Stromal cell of bone marrow (primary cell): ENCODE data around the gene PRPH2.
"Not testable (repeated sequence)": the region's sequence is repeated elsewhere in the genome, so short reads cannot be mapped to it uniquely, and the experiment has no call there.

Experiments used
- DNase-seq: peaks from one replicate; pipeline ENCODE4 v3.0.0-alpha.2; 2012; ENCODE audit warnings: low read depth

The PRPH2 gene

GRCh38 chr6:42742116-42742894 lies 19.9 kb upstream of the PRPH2 start:
- no peak for DNase-seq

DNA sequence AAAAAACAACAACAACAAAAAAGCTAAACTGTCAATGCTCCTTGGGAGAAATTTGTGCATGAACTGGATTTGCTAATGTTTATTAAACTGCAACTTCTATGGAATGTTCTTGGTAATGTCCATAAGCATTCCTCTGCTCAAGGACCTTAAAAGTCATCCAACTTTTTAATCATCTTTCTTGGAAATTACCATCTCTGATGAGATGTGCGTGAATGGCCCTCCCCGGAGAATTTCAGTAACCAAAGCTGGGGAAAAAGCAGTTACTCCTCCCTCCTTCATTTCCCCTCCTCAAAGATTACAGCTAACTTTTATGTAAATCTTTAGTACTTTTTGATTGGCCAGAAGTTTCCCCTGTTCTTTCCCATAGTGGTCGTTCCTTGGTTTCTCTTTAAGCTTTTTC lies 18.3 kb upstream of the PRPH2 start:
- DNase-seq = peak; percentile 57

GRCh38 chr6:42735976-42736375 lies 13.6 kb upstream of the PRPH2 start:
- DNase-seq = no peak

DNA sequence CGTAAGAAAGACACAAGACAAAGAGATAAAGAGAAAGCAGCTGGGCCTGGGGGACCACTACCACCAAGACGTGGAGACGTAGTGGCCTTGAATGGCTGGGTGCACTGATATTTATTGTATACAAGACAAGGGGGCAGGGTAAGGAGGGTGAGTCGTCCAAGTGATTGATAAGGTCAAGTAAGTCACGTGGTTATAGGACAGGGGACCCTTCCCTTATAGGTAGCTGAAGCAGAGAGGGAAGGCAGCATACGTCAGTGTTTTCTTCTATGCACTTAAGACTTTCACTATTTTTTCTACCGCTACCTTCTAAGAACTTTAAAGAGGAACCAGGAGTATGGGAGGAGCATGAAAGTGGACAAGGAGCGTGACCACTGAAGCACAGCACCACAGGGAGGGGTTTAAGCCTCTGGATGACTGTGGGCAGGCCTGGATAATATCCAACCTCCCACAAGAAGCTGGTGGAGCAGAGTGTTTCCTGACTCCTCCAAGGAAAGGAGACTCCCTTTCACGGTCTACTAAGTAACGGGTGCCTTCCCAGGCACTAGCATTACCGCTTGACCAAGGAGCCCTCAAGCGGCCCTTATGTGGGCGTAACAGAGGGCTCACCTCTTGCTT lies 11.6 kb upstream of the PRPH2 start:
- DNase-seq = not testable (repeated sequence)

GRCh38 chr6:42729731-42730130 lies 7.3 kb upstream of the PRPH2 start:
- no peak for DNase-seq

DNA sequence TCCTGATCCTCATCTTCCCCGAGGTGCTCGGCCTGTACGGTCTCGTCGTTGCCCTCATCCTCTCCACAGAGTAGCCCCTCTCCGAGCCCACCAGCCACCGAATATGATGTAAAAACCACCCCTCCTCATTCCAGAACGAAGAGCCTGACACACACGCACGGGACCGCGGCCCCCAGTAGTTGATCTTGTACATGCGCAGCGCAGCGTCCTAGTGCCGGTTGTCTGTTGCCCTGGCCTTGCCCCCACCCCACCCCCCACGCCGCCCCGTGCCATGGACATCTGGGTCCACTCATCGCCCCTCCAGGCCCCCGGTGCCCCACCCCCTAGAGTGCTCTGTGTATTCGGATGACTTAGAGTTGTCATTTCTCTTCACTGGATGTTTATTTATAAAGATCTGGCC lies 5.2 kb upstream of the PRPH2 start:
- no peak for DNase-seq

DNA sequence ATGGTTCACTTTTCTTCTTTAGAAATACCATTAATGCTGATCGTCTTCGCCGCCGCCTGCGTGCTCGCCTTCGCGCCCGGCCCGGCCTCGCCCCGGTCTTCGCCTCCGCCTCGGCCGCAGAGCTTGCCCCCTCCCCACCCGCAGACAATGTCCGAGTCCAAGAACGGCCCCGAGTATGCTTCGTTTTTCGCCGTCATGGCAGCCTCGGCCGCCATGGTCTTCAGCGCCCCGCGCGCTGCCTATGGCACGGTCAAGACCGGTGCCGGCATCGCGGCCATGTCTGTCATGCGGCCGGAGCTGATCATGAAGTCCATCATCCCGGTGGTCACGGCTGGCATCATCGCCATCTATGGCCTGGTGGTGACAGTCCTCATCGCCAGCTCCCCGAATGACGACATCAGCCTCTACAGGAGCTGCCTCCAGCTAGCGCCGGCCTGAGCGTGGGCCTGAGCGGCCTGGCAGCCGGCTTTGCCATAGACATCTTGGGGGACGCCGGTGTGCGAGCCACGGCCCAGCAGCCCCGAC lies 4.8 kb upstream of the PRPH2 start:
- DNase-seq = no peak

DNA sequence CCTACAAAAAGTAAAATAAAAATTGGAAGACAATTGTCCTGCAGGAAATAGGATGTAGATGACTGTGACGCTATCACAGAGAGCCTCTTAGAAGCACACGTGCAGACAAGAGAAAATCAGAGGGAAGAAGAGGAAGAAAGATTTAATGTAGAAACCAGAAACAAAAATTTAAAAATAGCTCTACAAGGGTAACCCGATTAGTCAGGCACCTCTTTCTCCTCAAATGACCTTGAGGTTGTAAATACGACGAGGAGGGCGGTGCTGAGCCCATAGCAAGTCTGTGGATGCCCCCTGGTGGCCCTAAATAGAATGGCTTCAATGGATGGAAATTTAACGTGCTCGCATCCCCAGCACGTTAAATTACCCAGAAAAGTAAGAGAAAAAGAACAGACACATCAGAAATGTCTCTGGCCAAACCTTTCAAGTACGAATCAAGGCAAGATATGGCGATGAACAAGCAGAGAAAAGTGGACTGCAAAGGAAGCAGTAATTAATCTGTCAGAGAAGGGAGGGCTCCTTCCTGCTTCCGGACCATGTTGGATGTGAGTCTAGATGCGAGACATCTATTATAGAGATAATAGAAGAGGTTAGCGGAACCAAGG lies 4.2 kb upstream of the PRPH2 start:
- DNase-seq = peak; percentile 81

DNA sequence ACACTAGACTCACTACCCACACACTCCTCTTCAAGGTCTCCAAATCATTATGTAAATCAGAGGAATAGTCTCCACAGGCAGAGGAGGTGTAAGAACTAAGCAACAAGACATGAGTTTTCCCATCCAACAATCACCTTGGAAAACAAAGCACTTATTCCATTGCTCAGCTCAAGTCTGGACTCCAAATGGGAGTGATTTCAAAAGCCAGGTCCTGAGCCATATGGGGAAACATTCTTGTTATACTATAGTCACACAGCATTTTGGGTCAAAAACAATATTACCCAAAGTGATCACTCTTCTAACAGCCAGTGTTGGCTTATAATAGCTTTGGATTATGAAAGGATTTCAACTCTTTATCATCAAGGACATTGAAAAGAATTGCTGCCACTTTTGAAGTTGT lies 3.6 kb upstream of the PRPH2 start:
- DNase-seq = no peak

DNA sequence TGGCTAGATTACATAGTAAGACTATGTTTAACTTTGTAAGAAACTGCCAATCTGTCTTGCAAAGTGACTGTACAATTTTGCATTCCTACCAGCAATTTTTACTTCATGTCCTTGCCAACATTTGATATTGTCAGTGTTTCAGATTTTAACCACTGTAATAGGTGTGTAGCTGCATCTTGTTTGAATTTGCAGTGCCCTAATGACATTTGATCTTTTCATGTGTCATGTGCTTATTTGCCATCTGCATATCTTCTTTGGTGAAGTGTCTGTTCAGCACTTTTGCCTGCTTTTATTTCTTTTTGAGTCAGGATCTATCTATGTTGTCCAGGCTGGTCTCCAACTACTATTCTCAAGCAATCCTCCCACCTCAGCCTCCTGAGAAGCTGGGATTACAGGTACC lies 2.4 kb upstream of the PRPH2 start:
- DNase-seq = no peak

DNA sequence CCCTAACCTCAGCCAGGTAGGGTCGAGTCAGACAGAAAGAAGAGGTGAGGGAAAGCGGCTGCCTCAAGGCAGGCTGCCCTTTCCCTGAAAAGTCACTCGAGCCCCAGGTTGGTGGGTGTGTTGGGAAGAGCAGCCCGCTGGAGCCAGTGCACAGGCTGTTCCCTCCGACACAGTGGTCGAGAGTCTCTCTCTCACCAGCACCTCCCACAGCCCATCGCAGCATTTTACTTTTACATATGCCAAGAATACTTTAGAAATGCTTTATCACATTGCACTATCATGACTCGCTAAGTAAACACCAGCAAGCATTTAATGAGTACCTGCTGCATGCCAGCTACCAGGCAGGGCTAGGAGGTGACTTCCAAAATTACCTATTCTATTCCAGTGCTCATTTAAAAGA lies 1.7 kb downstream of the PRPH2 start:
- no peak for DNase-seq

- no peak for DNase-seq
Observed at GRCh38 chr6:42715871-42716270, 6.5 kb downstream of the PRPH2 start.

DNA sequence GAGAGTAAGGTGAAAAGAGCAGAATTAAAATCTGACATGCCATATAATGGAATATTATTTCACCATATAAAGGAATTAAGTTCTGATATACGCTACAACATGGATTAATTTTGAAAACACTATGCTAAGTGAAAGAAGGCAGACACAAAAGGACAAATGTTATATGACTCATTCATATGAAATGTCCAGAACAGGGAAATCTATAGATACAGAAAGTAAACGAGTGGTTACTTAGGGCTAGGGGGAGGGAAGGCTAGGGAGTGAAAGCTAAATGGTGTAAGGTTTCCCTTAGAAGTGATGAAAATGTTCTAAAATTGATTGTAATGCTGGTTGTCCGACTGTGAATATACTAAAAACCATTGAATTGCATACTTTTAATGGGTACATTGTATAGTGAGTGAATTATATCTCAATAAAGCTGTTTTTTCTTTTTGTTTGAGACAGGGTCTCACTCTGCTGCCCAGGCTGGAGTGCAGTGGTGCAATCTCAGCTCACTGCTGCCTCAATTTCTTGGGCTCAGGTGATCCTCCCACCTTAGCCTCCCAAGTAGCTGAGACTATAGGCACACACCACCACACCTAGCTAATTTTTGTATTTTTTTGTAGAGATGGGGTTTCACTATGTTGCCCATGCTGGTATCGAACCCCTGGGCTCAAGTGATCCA lies 8.2 kb downstream of the PRPH2 start:
- no peak for DNase-seq

DNA sequence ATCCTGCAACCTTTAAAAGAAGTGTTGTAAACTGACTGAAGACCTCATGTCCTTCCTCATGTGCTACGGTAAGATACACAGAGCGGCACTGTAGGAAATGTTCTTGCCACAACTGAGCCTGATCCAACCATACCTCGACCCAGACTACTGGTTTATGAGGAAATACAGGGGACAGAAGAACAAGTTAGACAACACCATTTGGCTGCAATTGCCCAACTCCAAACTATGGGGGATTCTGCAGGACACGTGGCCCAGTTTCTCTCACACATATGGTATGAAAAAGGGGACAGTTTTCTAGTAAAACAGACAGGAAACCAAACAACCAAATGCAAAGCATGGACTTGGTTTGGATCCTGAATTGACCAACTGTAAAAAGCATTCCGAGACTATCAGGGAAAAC lies 10.5 kb downstream of the PRPH2 start:
- DNase-seq = no peak

DNA sequence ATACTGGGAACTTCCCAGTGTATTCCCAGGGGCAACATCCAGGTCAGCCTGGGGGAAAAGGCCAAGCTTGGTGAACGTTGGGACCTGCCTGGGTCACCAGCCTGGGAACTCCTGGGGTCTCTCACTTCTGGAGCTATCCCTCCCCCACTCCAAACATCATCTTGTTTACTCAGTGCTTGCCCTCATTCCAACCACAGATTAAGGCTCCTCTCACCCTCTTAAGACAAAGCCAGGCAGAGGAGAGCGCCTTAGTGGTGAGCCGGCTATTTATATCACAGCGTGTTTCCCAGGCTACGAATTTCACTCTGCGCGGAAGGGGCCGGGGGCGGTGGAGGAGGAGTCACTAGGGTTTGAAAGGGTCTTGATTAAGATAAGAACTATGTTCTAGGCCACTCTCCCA lies 12.1 kb downstream of the PRPH2 start:
- DNase-seq = no peak

GRCh38 chr6:42709871-42710270 lies 12.5 kb downstream of the PRPH2 start:
- DNase-seq = no peak

- DNase-seq = no peak
Observed at GRCh38 chr6:42708096-42708495, 14.3 kb downstream of the PRPH2 start.

GRCh38 chr6:42707595-42707994 lies 14.8 kb downstream of the PRPH2 start:
- no peak for DNase-seq

DNA sequence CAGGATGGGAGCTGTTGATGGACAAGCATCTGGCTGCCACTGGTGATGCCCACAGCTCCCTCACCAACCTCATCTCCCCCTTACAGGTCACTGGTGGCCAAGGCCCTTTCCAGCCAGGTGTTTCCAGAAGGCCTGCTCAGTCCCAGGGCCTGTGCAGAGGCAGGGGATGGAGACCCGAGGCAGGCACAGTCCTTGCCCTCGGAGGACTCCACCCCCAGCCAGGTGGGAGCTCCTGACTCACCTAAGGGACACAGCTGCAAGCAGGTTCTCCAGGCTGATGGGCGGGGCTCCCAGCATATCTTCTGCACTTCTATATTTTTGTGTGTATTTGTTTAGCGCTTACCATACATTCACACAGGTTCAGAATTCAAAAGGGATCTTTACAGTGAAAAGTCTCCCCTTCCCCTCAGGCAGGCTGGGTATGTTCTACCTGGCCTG lies 17.4 kb downstream of the PRPH2 start:
- no peak for DNase-seq

DNA sequence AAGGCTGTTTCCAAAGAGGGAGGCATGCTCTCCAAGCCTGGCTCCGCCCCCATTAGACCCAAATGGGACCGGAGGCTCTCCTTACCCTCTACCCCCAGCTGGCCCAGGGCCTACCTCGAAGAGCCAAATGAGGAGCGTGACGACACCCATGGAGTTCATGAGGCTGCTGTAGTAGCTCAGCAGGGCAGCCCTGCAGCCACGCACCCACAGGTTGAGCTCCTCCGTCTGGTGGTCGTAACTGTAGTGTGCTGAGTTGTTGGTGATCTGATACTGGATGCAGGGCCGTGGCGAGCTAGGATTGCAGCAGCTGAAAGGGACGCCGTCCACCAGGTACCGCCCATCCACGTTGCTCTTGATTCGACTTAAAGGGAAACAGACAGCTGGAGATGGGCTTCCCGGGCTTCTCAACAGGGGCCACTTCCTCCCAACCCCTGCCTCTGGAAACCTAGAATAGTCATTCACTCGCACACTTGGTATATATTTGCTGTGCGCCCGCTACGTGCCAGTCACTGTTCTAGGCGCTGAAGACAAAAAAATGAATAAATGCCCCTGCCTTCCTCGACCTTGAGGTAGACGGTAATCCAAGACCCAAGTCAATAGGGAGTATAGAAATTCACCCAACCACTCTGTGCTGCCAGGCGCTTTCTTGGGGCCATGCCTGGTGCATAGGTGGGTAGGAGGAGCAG lies 18.0 kb downstream of the PRPH2 start:
- no peak for DNase-seq

DNA sequence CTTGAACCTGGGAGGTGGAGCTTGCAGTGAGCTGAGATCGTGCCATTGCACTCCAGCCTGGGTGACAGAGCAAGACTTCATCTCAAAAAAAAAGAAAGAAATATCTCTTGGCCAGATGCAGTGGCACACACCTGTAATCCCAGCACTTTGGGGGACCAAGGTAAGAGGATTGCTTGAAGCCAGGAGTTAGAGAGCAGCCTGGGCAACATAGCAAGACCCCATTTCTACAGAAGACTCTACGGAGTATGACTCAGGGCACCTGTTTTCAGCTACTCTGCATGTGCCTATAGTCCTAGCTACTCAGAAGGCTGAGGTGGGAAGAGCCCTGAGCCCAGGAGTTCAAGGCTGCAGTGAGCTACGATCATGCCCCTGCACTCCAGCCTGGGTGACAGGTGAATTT lies 19.6 kb downstream of the PRPH2 start:
- DNase-seq = not testable (repeated sequence)

GRCh38 chr6:42702200-42702599 lies 20.2 kb downstream of the PRPH2 start:
- no peak for DNase-seq
